Right cardiac atrium (tissue), 5 donors: ENCODE results near the gene MAST3. TPM values are rescaled to one million over a fixed set of nuclear protein-coding genes. Genes with fewer than 3 reads are reported as not detected.
A peak's percentile ranks its signal among the peaks of the same experiment; 100 is the strongest.

Experiments used
- ATAC-seq, 2 donors: fragments of 200-7000 bp; cut with Tn5 transposase; one replicate each; pipeline versions ENCODE4 v1.8.0 to v1.9.1; 2020; ENCODE audit warnings: moderate library complexity in 2 of 2, mild to moderate bottlenecking in 1 of 2
- DNase-seq, 3 donors: peaks; one replicate each; pipeline ENCODE4 v3.0.0-alpha.2; 2020
- H3K27ac ChIP-seq: one replicate; pipeline ENCODE4 v1.5.1; 2013; ENCODE audit warnings: mild to moderate bottlenecking, low read length, control low read depth, moderate library complexity
- H3K27me3 ChIP-seq: one replicate; pipeline ENCODE4 v1.6.1; 2013; ENCODE audit not compliant: control insufficient read depth, insufficient read depth
- H3K4me1 ChIP-seq: one replicate; pipeline ENCODE4 v1.6.1; 2013; ENCODE audit warnings: low read length; ENCODE audit not compliant: control insufficient read depth, insufficient read depth
- H3K4me3 ChIP-seq: one replicate; pipeline ENCODE4 v1.5.1; 2013; ENCODE audit warnings: low read length, control low read depth
- H3K9me3 ChIP-seq: one replicate; pipeline ENCODE4 v1.6.1; 2013; ENCODE audit warnings: low read length; ENCODE audit not compliant: control insufficient read depth
- WGBS: extraction: QIAGEN DNeasy Blood & Tissue Kit; methylation state at CpG from one replicate; pipeline ENCODE4 v1.1.7; 2013; 5-methylcytosine and 5-hydroxymethylcytosine counted together
- intact Hi-C, 4 donors: fragments of 100-400 bp; cut with DNase I; formaldehyde crosslinking; loops; one replicate each; pipeline versions ENCODE4 v1.11.0 to v1.14.0; 2022 to 2023
- polyA plus RNA-seq: library from polyadenylated mRNA; stranded (reverse); fragments of 200-250 nt; gene quantifications from one replicate; pipeline ENCODE4 v1.2.3, GENCODE V29; 2013
- total RNA-seq, 4 donors: library from RNA; stranded (reverse); fragmentation: NEBNext Ultra II Directional; extraction: Animal tissue kit (Norgen Biotek cat#: 25700); gene quantifications; one replicate each; pipeline ENCODE4 v1.2.1, GENCODE V29; 2021
- donor health status: healthy with polysubstance abuse.
- donor health status: DM: no; HTN: yes; CAD: no.
- donor health status: DM: no; HTN: no; CAD: no.
- donor health status: DM: no; HTN: yes; CAD: no; lungs with severe emphysema.
- donor health status: DM: yes; HTN: yes; CAD: no.

Gene MAST3
- total and polyA plus RNA-seq, 5 donors, result 2.6 to 6.9 (median 6.5) TPM

DNA sequence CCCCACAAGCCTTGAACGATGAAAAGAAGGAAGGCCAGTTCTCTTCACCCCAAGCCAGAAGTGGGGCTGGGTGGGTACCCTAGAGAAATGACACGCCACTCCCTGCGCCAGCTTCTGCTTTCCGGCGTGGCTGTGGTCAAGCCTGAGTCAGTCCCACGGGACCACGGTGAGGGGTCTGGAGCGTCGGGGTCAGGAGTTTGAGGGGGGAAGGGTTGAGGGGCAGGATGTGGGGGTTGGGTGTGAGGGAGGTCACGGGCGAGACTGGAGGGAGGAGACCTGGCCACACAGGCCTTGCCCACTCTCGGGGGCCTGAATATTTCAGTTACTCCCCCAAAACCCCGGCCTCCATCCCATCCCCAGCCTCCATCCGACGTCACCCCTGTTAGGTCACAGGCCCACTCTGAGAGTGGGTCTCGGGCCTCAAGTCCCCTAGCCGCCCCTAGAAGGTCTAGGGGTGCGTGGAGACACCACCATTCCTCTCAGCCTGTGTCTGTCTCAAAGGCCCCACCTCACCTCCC, 75.5 kb downstream of the MAST3 start:
- Histone ChIP-seq H3K4me1 (peaks cover 2% of the 10 kb centered on the region), H3K27ac (no peak overlapping the region)
- intact Hi-C loops, result no loop called here

DNA sequence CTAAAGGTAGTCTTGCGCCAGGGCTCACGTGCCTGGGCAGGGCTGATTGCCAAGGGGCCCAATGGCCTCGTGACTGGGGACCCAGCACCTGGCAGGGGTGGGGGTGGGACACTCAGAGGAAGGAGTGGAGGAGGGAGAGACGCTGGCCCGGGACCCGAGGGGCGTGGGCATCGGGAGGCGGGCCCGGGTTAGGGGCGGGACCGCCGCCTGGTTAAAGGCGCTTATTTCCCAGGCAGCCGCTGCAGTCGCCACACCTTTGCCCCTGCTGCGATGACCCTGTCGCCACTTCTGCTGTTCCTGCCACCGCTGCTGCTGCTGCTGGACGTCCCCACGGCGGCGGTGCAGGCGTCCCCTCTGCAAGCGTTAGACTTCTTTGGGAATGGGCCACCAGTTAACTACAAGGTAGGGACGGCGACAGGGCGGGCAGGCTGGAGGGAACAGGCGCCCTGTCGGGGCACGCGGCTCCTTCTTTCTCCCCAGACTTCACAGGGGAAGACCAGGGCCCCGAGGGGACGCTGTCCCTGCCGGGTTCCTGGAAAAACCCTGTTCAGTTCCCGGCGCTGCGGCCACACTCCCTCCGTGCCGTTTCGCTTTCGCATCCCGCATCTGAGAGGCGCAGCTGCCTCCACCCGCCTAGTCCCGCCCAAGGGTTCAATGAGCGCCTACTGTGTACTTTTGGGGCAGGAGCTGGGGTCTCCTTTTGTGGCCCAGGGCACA, 76.2 kb downstream of the MAST3 start, which contains the start of gene IFI30:
Gene IFI30 (plus strand): TSS at position 242 of the 717 bp plus-strand sequence. CDS start 29 bp downstream, at position 271.
- H3K4me1 ChIP-seq, result peaks cover 2% of the 10 kb centered on the region
- intact Hi-C loops, result no loop called here
- under 1% methylated on average over 47 of the region's 47 CpGs for WGBS

More for the DNA sequence above, 75.5 kb downstream of the MAST3 start:
- DNase-seq (peak; percentile 73 to 88 (median 88)), ATAC-seq (peak; percentile 4 to 44)
- no peaks in the 10 kb centered on the region for H3K27me3 ChIP-seq
- peak overlapping the region; percentile 53 for H3K4me3 ChIP-seq
- no peaks in the 10 kb centered on the region for H3K9me3 ChIP-seq
- 47% methylated on average over 18 of the region's 18 CpGs for WGBS

DNA sequence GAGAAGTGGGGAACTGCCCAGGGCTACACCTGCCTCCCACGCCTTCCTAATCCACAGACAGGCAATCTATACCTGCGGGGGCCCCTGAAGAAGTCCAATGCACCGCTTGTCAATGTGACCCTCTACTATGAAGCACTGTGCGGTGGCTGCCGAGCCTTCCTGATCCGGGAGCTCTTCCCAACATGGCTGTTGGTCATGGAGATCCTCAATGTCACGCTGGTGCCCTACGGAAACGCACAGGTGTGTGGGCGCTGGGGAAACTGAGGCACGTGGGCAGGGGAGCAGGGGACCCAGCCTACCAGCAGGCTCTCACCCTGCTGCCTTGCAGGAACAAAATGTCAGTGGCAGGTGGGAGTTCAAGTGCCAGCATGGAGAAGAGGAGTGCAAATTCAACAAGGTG, 77.4 kb downstream of the MAST3 start:
- H3K27ac ChIP-seq, result no peak overlapping the region
- ATAC-seq (no peak), DNase-seq (peak in 1 of 3 donors; percentile 29)
- peaks cover 2% of the 10 kb centered on the region for H3K4me1 ChIP-seq
- intact Hi-C loops, result no loop called here
- H3K9me3 ChIP-seq, result no peaks in the 10 kb centered on the region
- no peaks in the 10 kb centered on the region for H3K27me3 ChIP-seq
- WGBS, result 85% methylated on average over 11 of the region's 11 CpGs
- no peak overlapping the region for H3K4me3 ChIP-seq

More for the DNA sequence above, 76.2 kb downstream of the MAST3 start, which contains the start of gene IFI30:
- Histone ChIP-seq H3K27me3 (no peaks in the 10 kb centered on the region), H3K9me3 (no peaks in the 10 kb centered on the region), H3K4me3 (peak within 1 kb of the TSS; percentile 53), H3K27ac (no peak within 1 kb of the TSS)
- DNase-seq (peak; percentile 76 to 92 (median 90)), ATAC-seq (peak; percentile 77 to 80)

DNA sequence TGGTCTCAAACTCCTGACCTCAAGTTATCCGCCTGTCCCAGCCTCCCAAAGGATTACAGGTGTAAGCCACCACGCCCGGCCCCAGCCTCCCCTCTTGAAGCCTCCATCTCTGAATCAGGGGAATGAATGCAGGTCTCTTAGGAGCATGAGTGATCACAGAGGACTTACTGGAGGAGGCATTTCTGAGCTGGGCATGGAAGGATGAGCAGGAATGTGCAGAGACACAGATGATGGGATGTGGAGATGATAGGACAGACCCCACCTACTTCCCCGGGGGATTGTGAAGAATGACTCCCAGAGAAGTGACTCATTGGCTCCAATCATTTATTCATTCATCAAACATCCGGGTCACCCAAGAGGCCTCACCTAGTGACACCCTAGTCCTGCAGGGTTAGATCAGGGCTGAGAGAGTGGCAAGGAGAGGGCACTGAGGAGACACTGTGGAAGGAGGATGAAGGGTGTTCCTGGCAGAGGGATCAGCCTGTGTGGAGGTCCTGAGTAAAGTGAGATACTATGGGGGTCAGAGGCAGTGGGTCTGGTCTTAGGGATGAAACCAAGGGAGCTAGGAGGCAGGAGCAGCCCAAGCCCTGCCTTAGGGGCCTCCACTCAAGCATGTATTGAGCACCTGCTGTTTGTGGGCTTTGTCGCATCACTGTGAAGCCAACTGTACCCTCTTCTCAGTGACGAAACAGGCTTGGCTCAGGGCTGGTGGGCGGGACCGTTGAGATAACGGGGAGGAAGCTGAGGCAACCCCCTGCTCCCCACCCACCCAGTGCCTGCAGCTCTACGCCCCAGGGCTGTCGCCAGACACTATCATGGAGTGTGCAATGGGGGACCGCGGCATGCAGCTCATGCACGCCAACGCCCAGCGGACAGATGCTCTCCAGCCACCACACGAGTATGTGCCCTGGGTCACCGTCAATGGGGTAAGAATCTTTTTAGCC, 79.1 kb downstream of the MAST3 start:
- ATAC-seq (no peak), DNase-seq (peak in 1 of 3 donors; percentile 50)
- WGBS, result 74% methylated on average over 19 of the region's 19 CpGs
- H3K27me3 ChIP-seq, result no peaks in the 10 kb centered on the region
- H3K4me1 ChIP-seq, result peaks cover 2% of the 10 kb centered on the region
- no peak overlapping the region for H3K27ac ChIP-seq
- H3K4me3 ChIP-seq, result no peak overlapping the region
- intact Hi-C loops, result no loop called here
- no peaks in the 10 kb centered on the region for H3K9me3 ChIP-seq

DNA sequence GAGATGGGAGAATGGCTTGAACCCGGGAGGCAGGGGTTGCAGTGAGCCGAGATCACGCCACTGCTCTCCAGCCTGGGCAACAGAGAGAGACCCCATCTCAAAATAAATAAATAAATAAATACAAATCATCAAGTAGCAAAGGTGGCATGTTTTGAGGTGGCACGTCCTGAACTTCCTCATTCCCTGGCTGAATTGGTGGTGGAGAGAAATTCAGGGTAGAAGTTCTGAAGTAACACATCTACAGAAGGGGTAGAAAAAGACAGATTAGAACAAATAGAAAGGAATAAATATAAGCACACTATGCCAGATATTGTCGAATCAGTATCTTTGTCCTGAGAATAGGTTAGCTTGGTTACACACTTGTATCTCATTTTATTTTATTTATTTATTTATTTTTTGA, 82.4 kb downstream of the MAST3 start:
- DNase-seq, result peak in 1 of 3 donors; percentile 16
- Histone ChIP-seq H3K9me3 (no peaks in the 10 kb centered on the region), H3K4me1 (no peaks in the 10 kb centered on the region), H3K27me3 (no peaks in the 10 kb centered on the region), H3K27ac (no peak overlapping the region), H3K4me3 (no peak overlapping the region)
- no peak for ATAC-seq
- intact Hi-C loops, result no loop called here
- 88% methylated on average over 5 of the region's 5 CpGs for WGBS

DNA sequence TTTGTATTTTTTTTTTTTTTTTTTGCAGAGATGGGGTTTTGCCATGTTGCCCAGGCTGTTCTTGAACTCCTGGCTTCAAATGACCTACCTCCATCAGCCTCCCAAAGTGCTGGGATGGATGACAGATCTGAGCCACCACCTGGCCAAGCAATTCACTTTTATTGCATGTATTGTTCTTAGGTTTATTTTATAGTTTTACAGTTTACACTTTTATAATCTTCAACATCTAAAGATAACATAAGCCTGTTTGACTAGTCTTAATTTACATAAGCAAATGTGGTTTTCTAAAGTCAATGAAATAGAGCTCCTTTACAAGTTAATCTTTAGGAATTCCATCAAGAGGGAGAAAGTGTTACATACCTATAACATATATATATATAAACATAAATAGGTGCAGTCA, 86.0 kb downstream of the MAST3 start:
- ATAC-seq (no peak), DNase-seq (no peak)
- Histone ChIP-seq H3K4me1 (no peaks in the 10 kb centered on the region), H3K27me3 (no peaks in the 10 kb centered on the region), H3K9me3 (no peaks in the 10 kb centered on the region), H3K4me3 (no peak overlapping the region), H3K27ac (no peak overlapping the region)
- intact Hi-C loops, result no loop called here

DNA sequence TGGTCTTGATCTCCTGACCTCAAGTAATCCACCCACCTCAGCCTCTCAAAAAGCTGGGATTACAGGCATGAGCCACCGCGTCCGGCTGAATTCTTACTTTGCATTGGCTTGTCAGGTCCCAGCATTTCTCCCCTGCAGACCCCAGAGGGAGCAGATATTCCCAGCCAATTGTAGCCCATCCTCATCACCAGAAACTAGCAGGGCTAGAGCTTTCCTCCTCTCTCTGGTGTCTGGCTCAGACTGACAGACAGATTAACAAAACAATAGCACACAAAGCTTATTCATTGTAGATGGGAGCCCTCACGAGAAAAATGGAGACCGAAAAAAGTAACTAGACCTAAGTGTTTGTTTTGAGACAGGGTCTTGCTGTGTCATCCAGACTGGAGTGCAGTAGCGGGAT, 88.0 kb downstream of the MAST3 start:
- no peak for ATAC-seq
- WGBS, result 60% methylated on average over 6 of the region's 6 CpGs
- H3K27me3 ChIP-seq, result no peaks in the 10 kb centered on the region

DNA sequence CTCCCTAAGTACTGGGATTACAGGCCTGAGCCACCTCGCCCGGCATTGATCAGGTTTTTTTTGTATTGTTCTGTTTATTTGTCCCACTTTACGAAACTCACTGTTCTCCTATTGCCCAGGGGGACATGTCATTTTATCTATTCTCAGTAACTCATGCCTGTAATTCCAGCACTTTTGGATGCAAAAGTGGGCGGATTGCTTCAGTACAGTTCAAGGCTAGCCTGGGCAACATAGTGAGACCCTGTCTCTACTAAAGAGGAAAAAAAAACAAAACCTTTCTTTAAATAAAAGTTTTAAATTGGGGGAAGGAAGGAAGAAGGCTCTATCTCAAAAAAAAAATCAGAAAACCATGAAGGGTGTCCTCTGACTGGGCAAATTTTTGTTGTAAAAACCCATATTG, 92.7 kb downstream of the MAST3 start:
- intact Hi-C loops, result no loop called here
- Histone ChIP-seq H3K4me3 (no peak overlapping the region), H3K9me3 (no peaks in the 10 kb centered on the region), H3K4me1 (no peaks in the 10 kb centered on the region), H3K27ac (no peak overlapping the region), H3K27me3 (no peaks in the 10 kb centered on the region)
- 90% methylated on average over 4 of the region's 4 CpGs for WGBS
- DNase-seq (peak in 1 of 3 donors; percentile 10), ATAC-seq (no peak)

More for the DNA sequence above, 88.0 kb downstream of the MAST3 start:
- Histone ChIP-seq H3K4me1 (no peaks in the 10 kb centered on the region), H3K9me3 (no peaks in the 10 kb centered on the region), H3K4me3 (no peak overlapping the region), H3K27ac (no peak overlapping the region)
- no peak for DNase-seq
- intact Hi-C loops, result no loop called here

DNA sequence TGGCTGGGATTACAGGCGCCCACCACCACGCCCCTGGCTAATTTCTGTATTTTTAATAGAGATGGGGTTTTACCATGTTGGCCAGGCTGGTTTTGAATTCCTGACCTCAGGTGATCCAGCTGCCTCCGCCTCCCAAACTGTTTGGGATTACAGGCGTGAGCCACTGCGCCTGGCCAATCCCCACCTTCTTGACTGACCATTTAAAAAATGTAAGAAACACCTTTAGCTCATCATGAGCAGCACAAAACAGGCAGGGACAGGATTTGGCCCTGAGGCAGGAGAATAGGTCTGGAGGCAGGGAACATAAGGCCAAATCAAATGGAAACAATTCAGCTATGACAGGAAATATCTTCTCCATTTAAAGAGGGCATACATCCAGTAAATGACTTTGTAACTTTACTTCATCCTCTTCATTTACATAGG, 94.1 kb downstream of the MAST3 start:
- Histone ChIP-seq H3K9me3 (no peaks in the 10 kb centered on the region), H3K27ac (peak overlapping the region; percentile 30), H3K4me1 (no peaks in the 10 kb centered on the region), H3K27me3 (no peaks in the 10 kb centered on the region), H3K4me3 (no peak overlapping the region)
- ATAC-seq (no peak), DNase-seq (peak in 1 of 3 donors; percentile 28)
- intact Hi-C loops, result no loop called here
- WGBS, result 73% methylated on average over 5 of the region's 5 CpGs

DNA sequence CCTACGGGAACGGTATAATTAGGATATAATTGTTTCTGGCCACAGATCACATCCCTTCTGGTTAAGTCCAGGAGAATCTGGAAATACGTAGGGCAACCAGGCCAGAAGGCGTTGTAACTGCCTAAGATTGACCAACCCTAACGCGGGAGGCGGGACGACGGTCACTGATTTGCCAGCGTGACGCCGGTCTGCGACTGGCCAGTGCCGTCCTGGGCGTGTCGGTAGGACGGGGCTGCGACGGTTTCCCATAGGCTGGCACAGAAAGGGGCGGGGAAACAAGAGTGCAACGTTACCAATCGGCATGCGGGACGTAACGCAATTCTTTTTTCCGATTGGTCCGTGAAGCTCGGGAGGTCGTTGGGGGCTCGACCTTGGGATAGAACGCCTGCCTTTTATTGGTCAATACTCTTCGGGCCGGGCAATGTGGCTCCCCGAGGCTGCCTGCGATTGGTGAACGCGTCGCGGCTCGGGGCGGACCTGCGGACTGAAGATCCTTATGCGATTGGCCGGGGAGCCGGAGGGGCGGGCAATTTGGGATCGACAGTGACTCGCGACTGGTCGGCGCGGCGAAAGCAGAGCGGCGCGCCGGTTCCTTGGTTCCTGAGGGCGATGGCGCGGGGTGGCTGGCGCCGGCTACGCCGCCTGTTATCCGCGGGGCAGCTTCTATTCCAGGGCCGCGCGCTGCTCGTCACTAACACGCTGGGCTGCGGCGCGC, 95.3 kb downstream of the MAST3 start, which contains the start of gene MPV17L2:
Gene MPV17L2 (plus strand): TSS at position 546 of the 715 bp plus-strand sequence. CDS start 64 bp downstream, at position 610.
- no peaks in the 10 kb centered on the region for H3K9me3 ChIP-seq
- H3K4me3 ChIP-seq, result peak within 1 kb of the TSS; percentile 69
- WGBS, result under 1% methylated on average over 74 of the region's 74 CpGs
- no peaks in the 10 kb centered on the region for H3K27me3 ChIP-seq
- no peaks in the 10 kb centered on the region for H3K4me1 ChIP-seq
- ATAC-seq, result peak; percentile 96 to 97
- intact Hi-C loops, result no loop called here
- DNase-seq, result peak; percentile 100
- H3K27ac ChIP-seq, result peak within 1 kb of the TSS; percentile 94
